GM19397 (cell line): ENCODE data around the gene MAML3.

Source experiments
- ATAC-seq: cut with Tn5 transposase; IDR thresholded peaks from one replicate; pipeline ENCODE4 v1.9.1; 2021; ENCODE audit warnings: mild to moderate bottlenecking, moderate library complexity; ENCODE audit not compliant: unreplicated experiment

Gene MAML3

DNA sequence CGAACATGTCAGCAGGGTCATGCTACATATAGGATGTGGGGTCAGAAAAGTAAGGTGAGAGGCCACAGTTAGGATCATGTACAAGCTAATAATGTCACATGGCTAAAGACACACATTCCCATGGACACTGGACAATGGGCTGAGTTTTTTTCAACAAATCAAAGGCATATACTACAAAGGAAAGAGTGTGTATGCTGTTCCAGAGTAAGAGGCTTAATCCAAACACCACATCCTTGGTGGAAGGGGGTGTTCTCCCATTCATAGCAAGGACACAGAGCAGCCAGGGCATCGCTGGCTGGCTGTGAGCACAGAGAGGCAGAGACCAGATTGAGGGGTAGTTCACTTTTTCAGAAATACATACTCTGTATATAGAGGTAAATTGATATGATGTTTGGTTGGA lies 356.7 kb downstream of the MAML3 start:
- no peak for ATAC-seq

DNA sequence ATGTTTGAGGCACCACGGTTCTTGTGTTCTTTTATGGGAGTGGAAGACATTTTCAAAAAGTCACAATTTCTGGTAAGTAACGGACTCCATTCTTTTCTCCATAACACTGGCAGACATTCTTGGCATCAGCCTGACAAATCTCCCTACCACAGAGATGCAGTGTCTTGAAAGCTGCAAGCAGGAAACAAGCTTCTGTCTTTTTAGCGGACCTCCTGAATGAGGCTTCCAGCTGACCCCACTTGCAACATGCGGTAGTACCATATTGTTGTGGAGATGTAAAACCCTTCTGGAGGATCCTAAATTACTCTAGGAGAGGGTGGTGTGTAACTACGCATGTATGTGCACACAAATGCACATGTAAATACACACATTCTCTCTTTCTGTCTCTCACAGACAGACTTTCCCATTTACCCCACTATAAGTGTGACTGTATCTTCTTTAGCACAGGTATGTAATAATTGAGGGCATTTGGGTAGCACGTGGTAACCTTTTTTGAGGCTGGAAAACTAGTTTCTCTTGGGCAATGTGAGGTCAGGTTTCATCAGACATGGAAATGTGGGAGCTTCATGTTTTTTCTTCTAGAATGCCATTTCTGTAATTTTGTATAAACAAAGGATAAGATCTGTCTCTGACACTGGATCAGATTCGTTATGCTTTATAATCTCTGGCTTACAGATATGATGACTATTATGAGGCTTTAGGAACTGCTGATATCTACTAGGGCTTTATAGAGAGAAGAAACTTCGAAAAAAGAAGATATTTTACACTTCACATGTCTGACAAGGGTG lies 358.3 kb downstream of the MAML3 start:
- ATAC-seq = no peak

DNA sequence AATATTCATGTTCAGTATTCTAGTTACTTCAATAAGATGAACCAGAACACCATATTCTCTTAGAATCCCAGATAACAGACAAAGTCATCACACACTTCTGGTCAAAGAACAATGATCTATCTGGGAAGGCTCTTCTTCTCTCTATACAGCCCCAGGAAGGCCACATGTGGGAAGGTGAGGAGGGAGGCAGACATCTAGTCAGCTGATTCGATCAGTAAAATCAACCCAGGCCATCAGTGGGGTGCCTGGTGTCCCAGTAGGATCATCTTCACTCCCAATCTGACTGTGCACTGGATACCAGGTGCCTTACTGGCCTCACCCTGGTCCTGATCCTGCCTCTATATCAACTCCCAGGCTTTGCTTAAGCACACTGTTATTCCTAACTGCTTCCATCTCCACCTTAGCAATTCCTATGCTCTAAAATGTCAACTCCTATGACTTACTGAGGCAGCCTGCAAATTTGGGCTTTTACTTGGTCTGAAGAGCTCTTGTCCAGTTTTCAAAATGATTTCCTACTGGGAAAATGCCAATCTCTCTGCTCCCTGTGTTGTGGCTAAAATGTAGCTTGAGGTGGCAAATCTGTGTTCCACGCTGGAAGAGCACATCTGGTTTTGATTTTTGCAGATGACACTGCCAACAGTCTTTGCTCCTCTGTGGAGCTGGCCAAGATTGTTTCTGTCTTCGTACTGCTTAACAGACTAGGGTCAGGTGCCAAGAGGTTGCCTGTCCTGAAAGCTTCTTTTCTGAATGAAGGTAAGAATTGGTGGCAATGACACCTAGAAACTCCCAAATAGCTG lies 359.6 kb downstream of the MAML3 start:
- no peak for ATAC-seq

DNA sequence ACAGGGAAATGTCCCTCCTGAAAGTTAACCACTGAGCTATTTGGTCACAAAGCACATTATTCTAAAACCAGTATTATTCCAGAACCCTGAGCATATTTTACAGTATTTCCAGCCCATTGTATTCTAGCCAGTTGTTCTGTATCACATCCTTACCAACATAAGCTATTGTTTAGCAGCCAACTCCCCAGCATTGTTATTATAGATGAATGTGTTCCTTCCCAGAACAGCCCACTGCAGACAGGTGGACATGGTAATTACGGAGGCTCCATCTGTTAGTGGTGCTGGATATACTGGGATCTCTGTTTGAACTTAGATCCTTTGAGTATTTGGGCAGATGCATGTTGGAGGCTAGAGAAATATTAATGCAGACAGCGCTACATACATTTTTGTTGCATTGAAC lies 362.3 kb downstream of the MAML3 start:
- ATAC-seq = no peak

DNA sequence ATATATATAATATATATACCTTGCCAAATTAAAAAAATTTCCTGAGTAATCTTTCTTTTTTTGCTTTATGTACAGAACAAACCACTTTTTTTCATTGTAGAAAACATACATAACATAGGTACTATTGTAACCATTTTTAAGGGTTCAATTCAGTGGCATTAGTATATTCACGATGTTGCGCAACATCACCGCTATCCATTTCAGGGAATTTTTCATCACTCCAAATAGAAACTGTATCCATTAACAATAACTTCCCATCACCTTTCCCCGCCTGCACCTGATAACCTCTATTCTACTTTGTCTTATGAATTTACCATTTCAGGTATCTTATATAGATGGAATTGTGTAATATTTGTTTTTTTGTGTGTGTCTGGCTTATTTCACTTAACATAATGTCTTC lies 363.7 kb downstream of the MAML3 start:
- no peak for ATAC-seq

DNA sequence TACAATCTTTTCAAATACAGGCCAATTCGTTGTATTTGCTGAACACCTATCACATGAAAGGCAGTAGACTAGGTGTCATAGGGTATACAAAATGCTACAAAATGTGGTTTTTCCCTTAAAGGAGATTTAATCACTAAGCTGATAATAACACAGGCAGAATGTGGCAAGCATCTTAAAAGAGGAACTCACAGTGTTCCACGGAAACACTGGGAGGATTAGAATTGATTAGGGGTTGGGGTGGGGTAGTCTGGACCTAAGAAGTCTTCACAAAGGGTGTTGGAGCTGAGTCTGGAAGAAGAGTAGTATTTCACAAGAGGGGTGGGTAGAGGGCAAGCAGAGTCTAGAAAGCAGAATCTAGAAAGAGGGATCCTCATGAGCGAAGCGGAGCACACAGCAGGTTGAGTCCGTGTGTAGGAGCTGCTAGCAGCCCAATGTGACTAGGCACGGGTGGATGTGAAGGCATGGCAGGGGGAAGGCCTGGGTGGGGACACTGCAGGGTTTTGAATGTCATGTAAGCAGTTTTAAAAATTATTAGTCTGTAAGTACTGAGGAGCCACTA lies 364.8 kb downstream of the MAML3 start:
- ATAC-seq = no peak

DNA sequence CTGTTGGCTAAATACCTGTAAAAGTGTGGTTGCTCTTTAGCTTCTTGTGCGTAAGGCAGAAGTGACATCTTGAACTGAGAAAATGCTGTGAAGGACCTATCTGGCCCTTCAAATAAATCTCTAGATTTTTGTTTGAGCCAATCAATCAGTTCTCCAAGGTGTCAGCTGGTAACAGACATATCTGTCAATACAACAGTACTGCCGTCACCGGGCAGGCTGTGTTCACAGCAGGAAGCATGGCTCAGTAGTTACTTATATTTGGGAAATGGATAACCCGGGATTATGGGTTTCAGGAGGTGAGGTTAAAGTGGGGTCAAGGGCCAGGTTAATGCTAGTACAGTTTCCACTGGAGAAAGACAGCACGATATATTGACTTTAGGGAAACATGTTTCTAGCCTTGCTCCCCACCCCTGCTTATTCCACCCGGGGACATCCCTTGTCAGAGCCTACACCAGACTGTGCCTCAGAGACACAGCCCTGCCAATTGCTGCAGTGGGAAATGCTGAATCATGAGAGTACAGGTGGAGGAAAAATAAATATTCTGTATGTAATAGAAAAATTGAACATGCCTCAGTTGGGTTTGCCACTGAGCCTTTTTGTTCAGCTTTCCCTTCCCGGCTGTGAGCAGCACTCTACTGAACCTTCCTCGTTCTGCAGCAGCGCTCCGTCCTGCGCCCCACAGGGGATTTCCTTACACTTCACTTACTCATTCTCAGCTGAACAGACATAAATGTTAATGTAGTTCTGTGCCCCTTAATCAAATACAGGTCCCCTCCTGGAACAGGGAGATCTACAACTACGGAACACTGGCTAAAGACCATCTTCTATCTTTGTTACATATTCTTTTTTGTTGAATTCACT lies 367.3 kb downstream of the MAML3 start:
- ATAC-seq = no peak

DNA sequence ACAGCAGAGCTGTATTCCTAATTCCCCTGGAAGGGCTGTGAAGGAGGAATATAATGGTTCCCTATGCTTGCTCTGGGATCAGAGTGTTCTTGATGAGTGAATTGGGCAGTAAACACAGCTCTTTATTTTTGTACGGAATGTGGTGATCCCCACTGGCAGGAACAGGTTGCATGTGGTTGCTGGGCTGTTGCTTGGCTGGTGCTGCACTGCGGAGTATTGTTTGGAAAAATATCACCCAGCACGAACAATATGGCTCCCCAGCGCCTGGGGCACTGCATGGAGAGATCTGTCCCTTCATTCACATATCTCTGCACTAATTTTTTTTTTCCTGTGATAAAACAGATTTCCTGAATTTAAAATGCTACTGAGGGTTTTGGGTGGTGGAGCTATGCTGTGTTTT lies 368.6 kb downstream of the MAML3 start:
- no peak for ATAC-seq

DNA sequence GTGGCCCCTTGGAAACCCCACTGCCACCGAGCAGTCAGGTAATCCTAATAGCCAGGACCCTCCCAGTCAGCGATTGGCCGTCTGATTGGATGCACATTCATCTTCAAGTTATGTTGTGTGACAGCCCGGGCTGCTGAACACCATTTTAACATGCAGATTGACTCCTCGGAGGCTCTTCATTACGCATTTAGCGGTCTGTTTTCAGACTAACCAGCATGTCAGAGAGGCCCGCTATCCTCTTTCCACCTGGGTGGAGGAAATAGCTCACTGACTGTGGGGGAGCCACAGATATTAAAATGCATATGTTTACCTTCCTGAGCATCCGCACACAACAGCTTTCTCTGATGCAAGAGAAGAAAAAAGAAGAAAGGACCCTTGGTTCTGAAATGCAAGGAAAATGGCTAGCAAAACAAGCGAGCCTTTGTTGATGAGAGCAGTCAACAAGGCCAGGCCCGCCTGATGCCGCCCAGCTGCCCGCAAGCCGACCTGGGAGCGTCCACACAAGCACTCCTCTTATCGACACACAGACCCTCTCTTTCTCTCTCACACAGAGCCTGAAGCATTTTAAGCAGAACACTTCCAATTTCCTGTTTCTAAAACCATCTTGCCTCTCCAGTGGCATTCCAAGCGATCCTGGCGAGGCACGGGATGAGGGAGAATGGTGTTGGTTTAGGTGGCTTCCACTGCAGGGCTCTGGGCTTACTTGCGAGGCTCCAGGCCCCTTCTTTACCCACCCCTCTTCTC lies 370.1 kb downstream of the MAML3 start:
- ATAC-seq = no peak

DNA sequence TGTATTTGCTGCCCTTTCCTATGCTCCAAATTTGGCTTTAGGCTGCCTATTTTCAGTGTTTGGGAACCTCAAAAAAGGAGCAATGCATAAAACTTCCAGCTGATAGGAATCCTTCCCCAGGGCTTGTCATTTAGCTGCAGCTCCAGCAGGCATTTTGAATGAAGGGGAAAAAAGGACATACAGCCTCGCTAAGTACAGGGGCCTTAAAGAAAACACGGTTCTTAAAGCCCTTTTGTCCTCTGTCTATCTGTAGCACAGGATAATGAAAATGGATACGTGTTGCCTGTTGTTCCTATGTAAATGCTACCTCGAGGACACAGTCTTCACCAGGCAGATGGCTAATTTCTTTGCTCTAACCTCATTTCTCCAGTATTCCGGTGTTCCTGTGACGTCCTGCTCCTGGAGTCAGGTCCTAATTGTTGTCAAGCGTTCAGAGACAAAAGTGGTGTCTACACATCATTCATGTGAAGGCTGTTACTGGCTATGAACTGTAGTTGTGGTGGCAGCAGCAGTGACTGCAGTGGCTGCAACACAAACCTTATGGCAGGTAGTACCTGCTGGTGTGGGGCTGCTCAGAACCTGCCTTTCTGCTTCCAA lies 371.0 kb downstream of the MAML3 start:
- no peak for ATAC-seq

DNA sequence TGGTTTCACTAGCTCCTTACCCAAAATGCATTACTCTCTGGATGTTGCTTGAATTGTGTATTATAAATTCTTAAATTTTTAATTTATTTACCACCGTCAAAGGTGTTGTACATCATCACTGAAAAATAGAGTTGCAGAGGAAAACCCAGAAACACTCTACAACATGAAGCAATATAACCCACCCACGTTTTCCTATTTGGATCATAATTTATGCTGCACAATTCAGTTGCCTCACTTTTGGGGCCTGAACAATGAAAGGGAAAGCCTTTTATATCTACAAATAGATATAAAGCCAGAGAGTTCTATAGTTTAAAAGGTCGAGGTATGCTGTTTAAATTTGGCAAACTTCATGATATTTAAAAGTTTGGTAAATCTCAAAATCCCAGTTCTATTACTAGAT lies 372.9 kb downstream of the MAML3 start:
- ATAC-seq = no peak

DNA sequence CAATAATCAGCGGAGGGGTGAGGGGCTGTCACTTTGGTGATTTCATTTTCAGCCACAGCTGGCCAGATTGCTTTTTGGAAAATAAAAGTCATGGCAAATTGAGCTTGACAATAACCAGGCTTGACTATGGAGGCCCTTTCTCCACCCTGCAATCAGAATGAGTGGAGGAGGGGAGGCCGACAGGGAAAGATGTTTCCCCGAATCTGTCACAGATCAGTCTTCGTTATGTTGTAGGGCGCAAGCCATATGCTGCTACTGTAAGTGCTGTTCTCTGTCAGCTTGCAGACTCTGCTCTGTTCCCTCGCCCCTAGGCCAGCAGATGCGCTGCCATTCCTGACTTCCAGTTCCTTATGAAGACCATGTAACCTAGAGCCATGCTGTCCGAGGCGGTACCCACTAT lies 374.3 kb downstream of the MAML3 start:
- ATAC-seq = no peak

DNA sequence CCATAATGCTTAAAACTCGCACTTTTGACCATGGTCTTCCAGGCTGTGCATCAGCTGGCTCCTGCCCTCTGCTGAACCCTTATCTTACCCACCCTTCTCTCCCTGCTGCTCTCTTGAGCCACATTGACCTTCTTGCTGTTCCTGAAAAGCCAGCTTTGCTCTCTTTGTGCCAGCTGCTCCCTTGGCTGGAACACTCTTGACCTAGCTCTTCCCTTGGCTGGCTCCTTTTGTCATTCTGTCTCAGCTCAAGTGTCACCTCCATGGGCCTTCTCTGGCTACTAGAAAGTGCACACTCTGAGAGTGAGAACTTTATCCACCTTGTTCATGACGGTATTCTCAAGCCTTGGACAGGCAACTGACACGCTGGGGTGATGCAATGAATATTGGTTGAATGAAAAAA lies 376.2 kb downstream of the MAML3 start:
- ATAC-seq = no peak

DNA sequence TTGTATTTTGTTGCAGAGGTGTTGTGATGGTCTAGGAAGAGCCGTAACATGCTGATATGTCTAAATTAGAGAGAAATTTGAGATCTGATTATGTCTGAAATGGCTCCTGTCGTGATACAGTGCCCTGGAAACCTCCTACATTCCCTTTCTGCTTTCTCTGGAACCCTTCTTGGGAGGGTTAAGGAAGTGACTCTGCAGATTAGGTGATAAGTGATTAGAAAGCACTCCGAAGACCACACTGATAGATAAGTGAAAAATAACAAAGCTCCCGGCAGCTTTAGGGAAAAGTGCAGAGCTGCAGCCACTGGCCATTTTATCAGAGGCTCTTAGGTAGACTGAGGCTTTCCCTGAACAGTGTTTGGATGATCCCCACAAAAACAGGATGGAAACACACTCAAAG lies 377.7 kb downstream of the MAML3 start:
- ATAC-seq = no peak

DNA sequence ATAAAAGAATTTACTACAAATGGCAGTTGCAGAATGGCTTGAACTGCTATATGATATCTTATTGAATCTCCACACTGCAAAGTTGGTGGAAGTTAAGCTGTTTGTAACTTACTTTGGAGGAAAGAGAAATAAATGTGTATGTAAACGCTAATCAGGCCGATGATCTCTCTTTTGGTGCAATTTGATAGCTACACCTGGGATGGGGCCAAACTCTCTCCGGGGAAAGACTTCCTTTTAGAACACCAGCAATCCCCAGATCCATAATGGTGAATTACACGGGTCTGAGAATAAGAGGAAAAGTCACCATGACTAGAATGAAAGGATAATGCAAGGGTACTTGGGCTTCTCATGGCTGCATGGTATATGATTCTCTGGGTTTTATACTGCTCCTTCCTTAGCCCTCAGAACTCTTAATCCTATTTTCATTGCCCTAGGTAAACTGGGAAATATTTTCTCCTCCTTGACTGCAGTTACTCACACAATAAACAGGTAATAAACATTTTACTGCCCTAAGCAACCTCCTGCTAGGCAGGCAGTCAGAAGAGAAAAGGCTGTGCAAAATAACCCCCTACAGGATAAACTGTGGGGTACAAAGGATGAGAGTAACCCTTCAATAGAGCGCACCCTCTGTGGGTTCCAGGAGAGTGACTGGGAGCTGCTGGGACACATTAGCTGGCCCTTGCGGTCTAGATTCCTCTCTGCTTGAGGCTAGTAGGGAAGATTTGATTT lies 379.1 kb downstream of the MAML3 start:
- no peak for ATAC-seq

DNA sequence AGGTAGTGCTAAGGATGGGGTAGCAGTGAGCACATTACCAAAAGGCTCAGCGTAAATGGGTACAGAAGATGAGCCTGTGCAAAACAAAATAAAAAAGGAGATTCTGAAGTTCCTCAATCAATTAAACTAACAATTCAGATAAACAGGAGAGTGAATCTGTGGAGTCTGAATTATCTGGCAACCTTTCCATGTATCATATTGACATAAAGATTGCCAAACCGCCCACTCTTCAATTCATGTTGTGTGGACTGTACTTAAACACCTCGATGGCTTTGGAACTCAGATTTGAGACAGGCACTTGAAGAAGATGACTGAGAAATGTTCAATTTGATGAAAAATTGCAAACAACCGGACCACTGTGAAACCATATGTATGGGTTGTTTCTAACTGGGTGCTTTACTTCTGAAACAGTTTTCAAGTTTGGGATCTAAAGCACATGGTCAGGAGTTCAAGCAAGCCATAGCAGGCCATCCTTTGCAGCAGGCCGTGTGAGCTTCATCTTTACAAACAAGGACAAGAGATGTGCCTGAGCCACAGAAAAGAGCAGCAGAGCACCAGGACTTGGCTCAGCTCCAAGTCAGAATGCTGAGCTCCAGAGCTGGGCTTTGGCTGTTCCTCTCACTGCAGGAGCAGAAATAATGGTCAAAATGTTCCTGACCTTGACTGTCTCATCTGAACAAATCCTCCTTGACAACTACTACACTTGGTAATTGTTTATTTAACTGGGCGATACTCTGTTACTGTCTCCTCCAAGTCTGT lies 380.2 kb downstream of the MAML3 start:
- ATAC-seq = no peak

DNA sequence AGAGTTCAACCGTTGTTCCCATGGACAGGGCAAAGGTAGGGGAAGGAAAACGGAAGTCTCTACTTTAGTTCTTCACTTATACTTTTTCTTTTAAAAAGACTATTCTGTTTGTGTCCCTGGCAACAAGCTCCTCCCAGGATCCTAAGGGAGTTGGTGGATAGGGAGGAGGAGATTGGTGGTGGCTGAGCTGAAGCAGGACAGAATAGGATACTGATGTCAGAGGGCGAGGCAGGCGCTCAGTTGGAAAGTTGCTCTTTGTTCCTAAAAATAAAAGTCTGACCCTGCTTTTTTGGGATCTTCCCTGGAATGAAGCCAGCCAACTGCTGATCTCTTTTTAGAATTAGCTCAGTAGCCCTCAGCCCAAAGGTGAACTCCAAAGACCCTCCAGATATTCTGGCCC lies 383.6 kb downstream of the MAML3 start:
- no peak for ATAC-seq

DNA sequence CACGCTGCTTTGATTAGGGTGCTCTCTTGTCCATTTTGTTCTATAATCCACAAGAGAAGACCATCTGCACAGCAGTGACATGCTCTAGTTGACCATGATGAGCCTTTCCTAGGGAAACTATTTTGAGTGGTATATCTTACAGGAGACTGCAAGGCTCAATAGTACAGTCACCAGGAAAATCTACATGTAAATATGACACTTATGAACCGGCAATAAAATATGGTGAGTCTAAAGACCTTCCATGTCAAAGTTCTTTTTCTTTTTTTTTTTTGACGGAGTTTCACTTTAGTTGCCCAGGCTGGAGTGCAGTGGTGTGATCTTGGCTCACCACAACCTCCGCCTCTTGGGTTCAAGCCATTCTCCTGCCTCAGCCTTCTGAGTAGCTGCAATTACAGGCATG lies 384.6 kb downstream of the MAML3 start:
- ATAC-seq = no peak

DNA sequence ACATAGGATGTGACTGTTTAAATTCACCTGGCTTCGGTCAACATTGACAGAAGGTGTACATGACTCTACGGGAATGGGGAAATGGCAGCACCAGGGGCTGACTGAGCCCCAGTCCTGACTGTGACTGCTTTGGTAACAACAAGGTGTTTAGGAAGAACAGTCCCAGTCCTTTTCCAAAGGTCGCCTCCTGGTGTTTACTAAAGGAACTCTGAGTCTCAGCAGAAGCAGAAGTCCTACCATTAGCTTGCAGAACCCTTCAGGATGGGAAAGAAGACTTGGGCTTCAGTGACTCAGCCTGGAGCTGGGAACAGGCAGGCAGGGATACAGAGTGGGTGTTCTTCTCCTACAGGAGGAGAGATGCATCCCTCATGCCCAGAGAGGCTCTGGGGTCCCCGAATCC lies 385.1 kb downstream of the MAML3 start:
- no peak for ATAC-seq
